RCC 7860 (cell line): ENCODE data around the gene DHDDS.
"Not testable (repeated sequence)": the region's sequence is repeated elsewhere in the genome, so short reads cannot be mapped to it uniquely, and the experiment has no call there.

ENCODE experiments used
- DNase-seq: peaks from one replicate; pipeline ENCODE4 v3.0.0-alpha.2; 2015; ENCODE audit warnings: low spot score
- FAIRE-seq: peaks from 2 replicates; lab custom pipeline; 2012; peaks lifted over from hg19 to GRCh38; lab: Jason Lieb, UNC

DHDDS gene

DNA sequence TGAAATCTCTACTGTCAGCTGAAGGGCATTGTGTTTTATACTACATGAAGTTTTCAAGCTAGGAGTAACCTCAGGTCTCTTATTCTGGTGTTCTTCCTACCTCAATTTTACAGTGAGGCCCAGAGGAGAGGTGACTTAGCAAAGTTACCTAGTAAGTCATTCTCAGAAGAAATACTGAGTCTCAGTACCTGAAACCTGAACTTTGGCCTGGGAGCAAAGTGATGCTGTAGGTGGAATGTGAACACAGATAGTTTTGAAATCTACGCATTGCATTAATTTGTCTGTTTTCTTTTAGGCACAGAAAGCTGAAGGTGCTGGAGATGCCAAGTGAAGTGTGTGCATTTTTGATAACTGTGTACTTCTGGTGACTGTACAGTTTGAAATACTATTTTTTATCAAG is 42.7 kb downstream of the DHDDS start:
- no peak for FAIRE-seq
- DNase-seq, result no peak

DNA sequence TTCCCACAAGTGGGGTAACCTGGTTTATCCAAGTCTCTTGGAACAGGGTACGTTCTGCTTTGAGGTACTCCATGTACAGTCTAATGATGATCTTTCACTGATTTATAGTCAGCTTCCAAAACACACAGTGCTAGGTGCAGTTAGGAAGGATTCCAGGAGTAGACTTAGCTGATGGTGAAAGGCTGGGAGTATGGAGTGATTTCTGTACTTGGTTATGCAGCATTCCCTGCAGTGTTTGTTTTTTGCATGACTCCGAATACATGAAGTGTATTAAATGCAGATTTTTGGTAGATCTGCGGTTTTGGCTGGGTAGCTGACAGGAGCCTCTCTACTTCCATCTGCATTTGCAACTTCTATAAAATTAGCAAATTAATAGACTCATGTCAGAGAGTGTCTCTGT is 43.9 kb downstream of the DHDDS start:
- FAIRE-seq (no peak), DNase-seq (no peak)

DNA sequence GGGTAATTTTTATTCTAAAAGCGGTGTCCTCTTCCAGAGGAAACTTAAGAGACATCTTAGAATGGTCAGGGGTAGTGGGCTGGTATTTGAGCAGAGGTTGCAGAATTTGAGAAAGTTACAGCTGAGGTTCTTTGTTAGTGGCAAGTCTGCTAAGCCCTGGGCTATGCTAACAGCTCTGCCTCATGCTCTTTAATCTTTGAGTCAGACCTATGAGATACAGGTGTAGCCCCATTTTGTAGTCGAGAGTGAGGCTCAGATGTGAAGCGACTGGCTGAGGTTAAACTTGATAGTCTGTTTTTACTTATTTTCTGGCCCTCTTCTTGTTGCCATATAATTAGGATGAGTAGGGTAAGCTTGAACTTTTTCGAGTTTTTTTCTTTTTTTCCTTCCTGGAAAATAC is 44.8 kb downstream of the DHDDS start:
- FAIRE-seq (no peak), DNase-seq (no peak)

DNA sequence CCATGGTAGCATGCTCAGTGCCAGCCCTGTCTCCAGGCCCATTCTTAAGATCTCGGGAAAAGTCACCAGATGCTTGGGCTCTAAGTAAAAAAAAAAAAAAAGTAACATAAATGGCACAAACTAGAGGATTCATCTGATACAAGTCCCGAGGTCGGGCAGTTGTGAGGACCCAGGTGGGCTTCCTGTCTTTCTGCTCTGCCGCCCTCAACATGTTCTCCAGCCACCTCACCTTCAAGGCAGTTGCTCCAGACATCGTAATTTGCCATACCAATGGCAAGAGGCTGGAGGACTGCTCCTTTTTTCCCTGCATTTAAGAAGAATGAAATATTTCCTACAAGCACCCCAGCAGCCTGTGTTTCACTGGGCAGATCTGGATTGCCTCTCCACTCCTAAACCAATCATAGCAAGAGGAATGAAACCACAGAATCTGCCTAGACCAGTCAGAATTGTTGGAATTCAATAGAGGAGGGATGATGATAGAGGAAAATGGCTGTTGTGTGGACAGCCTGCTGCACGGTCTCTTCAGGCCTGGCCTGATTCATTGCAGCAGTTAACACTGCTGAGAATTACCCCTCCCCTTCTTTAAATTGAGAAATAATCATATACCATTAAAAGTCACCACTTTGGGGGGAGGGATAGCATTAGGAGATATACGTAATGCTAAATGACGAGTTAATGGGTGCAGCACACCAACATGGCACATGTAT is 45.5 kb downstream of the DHDDS start:
- DNase-seq (no peak), FAIRE-seq (no peak)

DNA sequence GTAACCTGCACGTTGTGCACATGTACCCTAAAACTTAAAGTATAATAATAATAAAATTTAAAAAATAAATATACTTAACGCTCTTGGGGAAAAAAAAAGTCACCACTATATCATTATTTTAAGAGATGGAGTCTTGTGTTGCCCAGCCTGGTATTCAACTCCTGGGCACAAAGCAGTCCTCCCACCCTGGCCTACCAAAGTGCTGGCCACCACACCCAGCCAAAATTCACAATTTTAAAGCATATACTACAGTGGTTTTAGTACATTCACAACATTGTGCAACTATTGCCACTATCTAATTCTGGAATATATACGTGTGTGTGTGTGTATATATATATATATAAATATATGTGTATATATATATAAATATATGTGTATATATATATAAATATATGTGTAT is 46.0 kb downstream of the DHDDS start:
- peak; percentile 65 for FAIRE-seq
- DNase-seq, result no peak

DNA sequence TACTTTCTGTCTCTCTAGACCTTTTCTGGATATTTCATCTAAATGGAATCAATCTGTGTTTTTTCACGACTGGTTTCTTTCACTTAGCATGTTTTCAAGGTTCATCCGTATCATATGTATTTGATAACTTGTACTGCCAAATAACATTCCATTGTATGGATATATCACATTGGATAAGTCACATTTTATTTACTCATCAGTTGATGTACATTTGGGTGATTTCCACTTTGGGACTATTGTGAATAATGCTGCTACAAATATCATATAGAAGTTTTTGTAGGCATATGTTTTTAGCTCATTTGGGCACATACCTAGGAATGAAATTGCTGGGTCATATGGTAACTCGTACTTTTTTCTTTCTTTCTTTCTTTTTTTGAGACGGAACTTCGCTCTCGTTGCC is 46.9 kb downstream of the DHDDS start:
- DNase-seq (no peak), FAIRE-seq (no peak)

DNA sequence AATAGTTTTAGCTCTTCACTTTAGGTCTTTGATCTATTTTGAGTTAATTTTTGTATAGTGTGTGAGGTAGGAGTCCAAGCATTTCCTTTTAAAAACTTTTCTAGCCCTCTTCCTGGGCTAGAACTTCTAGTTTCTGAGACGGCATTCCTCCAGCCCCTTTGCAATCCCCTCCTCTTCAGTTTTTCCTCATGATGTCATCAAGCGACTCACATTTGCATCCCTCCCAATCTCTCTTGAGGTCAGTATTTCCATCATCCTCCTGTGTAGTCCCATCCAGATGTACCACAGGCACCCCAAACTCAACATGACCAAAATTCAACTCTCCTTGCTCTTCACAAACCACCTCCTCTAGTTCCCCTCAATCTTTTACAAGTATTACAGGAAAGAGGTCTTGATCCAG is 50.8 kb downstream of the DHDDS start:
- FAIRE-seq (no peak), DNase-seq (no peak)

DNA sequence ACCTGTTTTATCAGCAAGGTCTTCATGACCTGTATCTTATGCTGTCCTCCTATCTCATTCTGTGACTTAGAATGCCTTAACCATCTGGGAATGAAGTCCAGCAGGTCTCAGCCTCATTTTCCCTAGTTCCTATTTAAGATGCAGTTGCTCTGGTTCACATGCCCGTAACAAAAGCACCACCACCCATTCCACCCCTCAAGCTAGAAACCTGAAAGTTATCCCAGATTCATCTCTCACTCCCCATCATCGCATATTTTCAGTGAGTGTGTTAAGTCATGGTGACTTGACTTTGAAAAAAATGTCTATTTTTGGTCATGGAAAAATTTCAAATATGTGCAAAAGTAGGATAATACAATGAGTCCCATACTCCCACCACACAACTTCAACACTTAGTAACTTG is 51.9 kb downstream of the DHDDS start:
- no peak for FAIRE-seq
- DNase-seq, result no peak

DNA sequence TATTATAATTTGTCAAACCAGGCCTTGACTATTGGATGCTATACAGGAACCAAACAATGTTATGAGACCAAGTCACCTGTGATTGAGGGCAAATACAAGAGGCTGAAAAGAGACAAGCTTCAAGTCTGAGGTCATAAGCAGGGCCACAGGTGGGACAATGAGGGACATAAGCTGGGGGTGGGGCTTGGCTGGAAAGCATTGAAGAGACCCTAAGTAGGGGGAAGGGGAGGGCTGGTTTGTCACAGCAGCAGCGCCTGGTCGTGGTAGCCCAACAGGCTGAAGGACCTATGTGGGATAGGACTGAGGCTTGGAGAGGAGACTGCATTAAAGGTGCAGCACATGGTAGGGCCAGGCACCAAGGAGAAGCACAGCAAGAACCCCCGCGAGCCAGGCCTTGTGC is 58.0 kb downstream of the DHDDS start:
- FAIRE-seq (no peak), DNase-seq (no peak)

DNA sequence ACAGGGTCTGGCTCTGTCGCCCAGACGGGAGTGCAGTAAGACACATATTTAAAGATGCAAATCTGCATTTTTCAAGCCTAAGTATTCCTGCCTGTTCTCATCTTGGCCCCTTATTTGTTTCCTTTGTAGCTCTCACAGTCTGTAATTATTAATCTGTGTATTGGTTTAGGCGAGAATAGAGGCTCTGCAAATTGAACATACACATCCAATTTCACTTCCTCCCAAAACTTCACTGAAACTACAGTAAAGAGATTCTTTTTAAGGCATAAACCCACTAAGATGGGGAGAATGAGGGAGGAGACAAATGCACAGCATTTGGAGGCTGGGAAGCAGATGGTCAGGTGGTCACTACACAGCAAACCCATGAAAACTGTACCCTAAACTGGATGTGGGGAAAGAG is 61.1 kb downstream of the DHDDS start:
- DNase-seq, result no peak
- no peak for FAIRE-seq

DNA sequence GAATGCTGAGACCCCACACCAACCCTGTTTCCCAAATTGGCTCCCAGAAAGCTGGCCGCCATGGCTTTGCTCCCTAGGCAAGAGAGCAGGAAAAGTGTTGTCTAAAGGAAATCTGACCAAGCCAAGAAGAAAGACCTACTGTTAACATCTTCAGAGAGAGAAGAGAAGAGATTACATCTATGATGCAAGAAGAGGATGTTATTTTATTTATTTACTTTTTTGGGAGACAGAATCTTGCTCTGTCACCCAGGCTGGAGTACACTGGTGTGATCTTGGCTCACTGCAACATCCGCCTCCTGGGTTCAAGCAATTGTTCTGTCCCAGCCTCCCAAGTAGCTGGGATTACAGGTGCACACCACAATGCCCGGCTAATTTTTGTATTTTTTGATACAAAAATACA is 61.8 kb downstream of the DHDDS start:
- no peak for FAIRE-seq
- DNase-seq, result no peak

DNA sequence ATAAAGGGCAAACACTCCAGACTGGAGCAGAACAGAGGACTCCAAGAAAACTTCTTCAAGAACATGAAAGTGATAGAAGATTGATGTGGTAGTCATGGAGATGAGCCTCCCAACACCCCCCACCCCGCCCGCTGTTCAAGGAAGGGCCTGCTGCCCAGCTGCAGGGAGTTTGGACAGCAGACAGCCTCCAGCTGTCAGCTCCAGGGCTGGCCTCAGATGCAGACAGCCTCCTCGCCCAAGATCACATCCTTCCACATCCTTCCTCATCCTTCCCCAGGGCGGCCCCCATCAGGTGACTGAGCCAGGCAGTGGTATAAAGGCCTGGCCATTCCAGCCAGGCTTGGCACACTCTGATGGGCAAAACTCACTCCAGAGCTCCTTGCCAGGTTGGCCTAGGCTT is 64.7 kb downstream of the DHDDS start:
- no peak for FAIRE-seq

DNA sequence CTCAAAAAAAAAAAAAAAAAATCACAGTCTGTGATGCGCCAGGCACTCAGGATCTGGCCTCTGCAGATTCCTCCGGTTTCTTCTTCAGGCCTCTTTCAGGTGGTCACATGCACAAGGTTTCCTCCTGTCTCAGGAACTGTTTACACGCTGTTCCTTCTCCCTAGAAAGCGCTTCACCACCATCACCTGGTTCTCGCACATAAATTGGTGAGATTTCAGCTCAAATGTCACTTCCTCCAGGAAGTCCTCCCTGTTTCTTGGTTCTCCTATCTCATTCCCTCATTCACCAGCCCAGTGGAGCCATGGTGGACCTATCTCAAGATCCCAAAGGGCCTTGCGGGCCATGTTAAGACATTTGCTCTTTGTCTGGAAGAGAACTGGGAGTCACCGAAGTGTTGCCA is 66.8 kb downstream of the DHDDS start:
- DNase-seq (no peak), FAIRE-seq (no peak)

More for the DNA sequence above, 64.7 kb downstream of the DHDDS start:
- no peak for DNase-seq

DNA sequence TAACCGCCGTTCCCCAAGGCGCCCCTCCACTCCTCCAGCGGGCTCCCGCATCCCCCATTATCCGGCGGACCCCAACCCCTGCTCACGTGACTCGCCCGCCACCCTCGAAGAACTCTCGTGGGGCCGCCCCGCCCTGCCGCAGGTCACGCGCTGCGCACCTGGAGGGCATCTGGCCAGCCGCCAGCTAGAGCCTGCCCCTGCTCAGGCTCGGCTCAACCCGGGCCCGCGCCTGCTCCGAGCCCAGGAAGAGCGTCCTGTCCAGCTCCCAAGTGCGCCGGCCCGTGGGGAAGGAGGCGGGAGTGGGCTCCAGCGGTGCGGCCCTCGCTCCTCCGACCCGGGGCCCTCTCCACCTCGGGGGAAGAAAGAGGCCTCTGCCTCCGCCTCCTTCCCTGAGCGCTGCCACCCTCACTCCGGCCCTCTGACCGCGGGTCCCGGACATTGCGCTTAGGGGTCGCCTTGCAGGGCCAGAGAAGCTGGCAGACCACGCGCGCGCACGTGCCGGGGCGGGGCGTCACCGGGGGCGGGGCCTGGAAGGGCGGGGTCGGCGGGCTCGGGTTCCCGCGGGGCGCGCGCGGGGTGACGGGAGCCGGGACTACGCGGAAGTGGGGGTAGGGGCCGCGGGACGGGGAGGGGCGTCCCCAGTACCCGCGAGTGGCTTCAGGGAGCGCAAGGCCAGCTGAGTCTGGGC is 68.5 kb downstream of the DHDDS start:
- DNase-seq (peak; percentile 57), FAIRE-seq (no peak)

DNA sequence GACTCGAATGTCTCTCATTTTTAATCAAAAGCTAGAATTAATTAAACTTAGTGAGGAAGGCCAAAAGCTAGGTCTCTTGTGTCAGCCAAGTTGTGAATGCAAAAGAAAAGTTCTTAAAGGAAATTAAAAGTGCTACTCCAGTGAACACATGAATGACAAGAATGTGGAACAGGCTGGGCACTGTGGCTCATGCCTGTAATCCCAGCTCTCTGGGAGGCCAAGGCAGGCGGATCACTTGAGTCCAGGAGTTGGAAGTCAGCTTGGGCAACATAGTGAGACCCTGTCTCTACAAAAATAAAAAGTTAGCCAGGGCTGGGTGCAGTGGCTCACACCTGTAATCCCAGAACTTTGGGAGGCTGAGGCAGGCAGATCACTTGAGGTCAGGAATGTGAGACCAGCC is 78.6 kb downstream of the DHDDS start:
- peak; percentile 72 for FAIRE-seq
- DNase-seq, result peak; percentile 46

DNA sequence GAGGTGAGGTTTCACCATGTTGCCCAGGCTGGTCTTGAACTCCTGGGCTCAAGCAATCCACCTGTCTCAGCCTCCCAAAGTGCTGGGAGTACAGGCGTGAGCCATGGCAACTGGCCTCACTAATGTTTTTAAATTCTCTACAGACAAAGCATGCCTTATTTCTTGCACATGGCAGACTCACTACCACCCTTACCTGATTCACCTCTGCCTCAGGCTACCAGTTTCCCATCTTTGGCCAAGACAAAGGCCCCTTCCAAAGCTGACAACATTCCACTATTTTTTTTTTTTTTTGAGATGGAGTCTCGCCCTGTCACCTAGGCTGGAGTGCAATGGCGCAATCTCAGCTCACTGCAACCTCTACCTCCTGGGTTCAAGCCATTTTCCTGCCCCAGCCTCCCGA is 83.7 kb downstream of the DHDDS start:
- not testable (repeated sequence) for DNase-seq, FAIRE-seq

DNA sequence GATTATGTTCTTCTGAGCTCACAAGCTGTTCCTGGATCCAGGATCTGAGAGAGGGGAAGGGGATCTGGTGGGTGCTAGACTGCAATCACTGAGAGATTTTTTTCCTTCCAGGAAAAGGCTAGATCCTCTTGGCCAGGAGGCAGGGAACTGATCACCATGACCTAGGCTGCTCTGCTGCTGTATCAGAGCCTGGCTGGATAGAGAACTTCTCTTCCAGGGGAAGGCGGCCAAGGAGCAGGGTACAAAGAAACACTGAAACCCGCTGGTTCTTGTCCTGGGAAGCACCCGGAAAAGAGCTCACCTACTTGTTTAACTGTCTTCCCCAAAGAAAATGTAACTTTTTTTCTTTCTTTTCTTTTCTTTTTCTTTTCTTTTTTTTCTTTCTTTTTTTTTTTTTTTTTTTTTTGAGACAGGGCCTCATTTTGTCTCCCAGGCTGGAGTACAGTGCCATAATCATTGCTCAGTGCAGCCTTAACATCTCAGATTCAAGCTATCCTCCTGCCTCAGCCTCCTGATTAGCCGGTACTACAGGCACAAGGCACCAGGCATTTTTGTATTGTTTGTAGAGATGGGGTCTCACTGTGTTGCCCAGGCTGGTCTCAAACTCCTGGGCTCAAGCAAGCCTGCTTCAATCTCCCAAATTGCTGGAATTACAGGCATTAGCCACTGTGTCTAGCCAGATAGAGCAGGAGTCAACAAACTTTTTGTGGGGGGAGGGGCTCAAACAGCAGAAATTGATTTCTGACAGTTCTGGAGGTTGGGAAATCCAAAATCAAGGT is 85.1 kb downstream of the DHDDS start:
- no peak for FAIRE-seq
- no peak for DNase-seq

DNA sequence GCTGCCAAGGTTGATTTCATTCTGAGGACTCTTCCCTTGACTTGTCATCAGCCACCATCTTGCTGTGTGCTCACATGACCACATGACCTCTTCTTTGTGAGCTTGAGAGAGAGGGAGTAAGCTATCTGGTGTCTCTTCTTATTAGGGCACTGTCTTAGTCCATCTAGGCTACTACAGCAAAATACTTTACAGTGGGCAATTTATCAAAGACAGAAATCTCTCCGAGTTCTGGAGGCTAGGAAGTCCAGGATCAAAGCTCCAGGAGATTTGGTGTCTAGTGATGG is 85.6 kb downstream of the DHDDS start:
- FAIRE-seq (no peak), DNase-seq (no peak)

DNA sequence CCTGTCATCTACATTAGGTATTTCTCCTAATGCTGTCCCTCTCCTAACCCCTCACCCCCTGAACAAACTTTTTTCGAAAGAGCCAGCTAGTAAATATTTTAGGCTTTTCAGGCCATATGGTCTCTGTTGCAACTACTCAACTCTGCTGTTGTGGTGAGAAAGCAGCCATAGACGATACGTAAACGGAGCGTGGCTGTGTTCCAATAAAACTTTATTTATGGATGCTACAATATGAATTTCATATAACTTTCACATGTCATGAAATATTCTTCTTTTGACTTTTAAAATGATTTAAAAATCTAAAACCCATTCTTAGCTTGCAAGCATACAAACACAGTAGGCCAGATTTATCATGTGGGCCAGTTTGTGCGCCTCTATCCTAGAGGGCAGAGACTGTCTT is 86.2 kb downstream of the DHDDS start:
- FAIRE-seq (no peak), DNase-seq (no peak)

DNA sequence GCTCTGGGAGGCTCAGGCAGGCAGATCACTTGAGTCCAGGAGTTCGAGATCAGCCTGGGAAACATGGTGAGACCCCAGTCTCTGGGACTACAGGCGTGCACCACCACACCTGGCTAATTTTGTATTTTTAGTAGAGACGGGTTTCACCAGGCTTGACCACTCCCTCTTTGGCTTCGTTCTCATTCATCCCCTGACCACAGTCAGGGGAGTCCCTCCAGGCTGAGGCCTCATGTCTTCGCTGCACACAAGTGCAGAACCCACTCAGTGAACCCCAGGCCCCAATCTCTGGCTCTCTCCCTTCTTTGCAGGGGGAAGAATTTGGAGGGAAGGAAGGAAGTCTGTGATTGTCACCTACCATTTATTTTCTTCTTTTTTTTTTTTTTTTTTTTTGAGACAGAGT is 88.2 kb downstream of the DHDDS start:
- DNase-seq (no peak), FAIRE-seq (no peak)
